Measurements from ENCODE around the gene RAPGEF2.

Gene RAPGEF2

DNA sequence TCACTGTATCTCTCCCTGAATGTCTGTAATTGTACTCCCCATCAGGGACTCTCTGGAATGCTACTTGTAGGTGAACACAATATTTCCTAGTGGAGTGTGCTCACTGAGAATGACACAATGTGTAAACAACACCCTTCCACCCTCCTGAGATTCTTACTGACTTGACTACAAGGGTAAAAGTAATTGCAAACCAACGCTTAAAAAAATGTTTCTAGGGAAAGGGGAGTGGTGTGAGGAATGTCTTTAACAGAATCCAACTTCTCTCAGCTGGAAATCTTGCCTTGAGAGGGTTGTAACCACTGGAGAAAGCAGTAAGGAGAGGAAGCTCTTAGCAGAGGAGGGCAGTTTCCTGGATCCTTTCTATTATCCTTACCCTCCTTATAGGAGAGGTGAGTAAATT lies 5.1 kb upstream of the RAPGEF2 start:
- DNase-seq (ENCODE audit: low read depth in 2 of 2): no peak
- no peak for TF ChIP-seq CTCF (IDR thresholded peaks at IDR 0.05; ENCODE audit: low read depth, low read length)
- H3K4me3 ChIP-seq (replicated peaks in 1 of 2; ENCODE audit: low read depth in 2 of 2, low read length in 2 of 2): no peak overlapping the region

DNA sequence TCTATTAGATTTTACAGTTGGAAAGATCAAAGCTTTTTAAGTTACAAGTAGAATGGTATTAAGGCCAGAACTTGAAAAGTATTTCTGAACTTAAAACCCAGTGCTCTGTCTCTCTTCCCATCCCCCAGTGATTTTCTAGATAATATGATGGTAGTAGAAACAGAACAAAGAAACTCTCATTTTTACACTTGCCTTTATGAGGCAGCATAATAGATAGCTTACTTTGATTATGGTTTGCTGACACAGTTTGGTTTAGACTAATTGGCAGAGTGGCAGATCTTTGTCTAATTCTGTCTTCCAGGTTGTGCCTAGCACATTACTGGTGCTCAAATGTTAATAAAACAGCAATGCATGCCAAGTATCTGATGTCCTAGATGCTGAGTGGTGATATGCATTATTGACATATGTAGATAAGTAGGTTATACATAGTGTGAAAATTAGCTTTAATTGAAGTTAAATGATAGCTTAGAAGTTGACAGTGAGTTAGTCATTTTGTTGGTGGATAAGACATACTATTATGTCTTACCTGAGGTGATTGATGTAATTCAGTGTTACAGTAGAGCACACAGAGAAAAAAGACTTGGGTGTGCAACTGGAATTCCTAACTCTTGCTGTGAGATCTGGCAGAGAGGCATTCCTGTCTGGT lies 4.3 kb upstream of the RAPGEF2 start:
- TF ChIP-seq CTCF (IDR thresholded peaks at IDR 0.05; ENCODE audit: low read depth, low read length): no peak
- DNase-seq (ENCODE audit: low read depth in 2 of 2): no peak
- H3K4me3 ChIP-seq (replicated peaks in 1 of 2; ENCODE audit: low read depth in 2 of 2, low read length in 2 of 2): no peak overlapping the region

GRCh38 chr4:159101988-159102621 lies 774 bp upstream of the RAPGEF2 start:
- no peak for TF ChIP-seq CTCF (IDR thresholded peaks at IDR 0.05; ENCODE audit: low read depth, low read length)
- H3K4me3 ChIP-seq (replicated peaks in 1 of 2; ENCODE audit: low read depth in 2 of 2, low read length in 2 of 2): peak overlapping the region; percentile 60 to 80
- peak; percentile 6 to 17 for DNase-seq (ENCODE audit: low read depth in 2 of 2)

- no peak for TF ChIP-seq CTCF (IDR thresholded peaks at IDR 0.05; ENCODE audit: low read depth, low read length)
- peak in 1 of 2 donors; percentile 41 for DNase-seq (ENCODE audit: low read depth in 2 of 2)
- peak overlapping the region; percentile 80 to 91 for H3K4me3 ChIP-seq (replicated peaks in 1 of 2; ENCODE audit: low read depth in 2 of 2, low read length in 2 of 2)
Measured at GRCh38 chr4:159103384-159103990, 608 bp downstream of the RAPGEF2 start.

GRCh38 chr4:159104694-159105414 lies 2.0 kb downstream of the RAPGEF2 start:
- no peak for TF ChIP-seq CTCF (IDR thresholded peaks at IDR 0.05; ENCODE audit: low read depth, low read length)
- DNase-seq (ENCODE audit: low read depth in 2 of 2): peak; percentile 40 to 70
- peak overlapping the region; percentile 80 to 85 for H3K4me3 ChIP-seq (replicated peaks in 1 of 2; ENCODE audit: low read depth in 2 of 2, low read length in 2 of 2)

DNA sequence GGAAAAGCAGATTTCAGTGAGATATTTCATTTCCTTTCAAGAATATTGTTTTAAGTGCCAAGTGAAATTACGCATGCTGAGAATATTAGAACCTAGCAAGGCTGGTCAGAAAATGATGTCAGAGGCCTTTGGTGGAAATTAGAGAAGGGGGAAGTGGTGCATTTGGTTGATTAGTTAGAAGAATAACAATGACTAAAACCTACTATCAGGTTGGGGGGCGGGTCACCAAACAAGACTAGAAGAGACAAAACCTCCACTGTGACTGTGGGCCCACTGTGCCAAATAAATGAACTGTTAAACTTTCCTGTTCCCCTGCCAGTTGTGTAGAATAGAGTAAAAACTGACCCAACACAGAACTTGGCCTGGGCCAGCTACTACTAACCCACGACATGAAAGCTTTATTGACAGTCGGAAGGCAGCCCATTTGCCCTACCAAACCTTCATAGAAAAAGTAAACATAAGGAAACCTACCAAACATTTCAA lies 2.9 kb downstream of the RAPGEF2 start:
- no peak for TF ChIP-seq CTCF (IDR thresholded peaks at IDR 0.05; ENCODE audit: low read depth, low read length)
- H3K4me3 ChIP-seq (replicated peaks in 1 of 2; ENCODE audit: low read depth in 2 of 2, low read length in 2 of 2): peak overlapping the region in 1 of 2 donors; percentile 80
- DNase-seq (ENCODE audit: low read depth in 2 of 2): peak; percentile 57 to 79
